ENCODE results near the gene SIPA1.

The SIPA1 gene

GRCh38 chr11:65607614-65608426, 30.1 kb upstream of the SIPA1 start:
- no peak for DNase-seq

- DNase-seq, result no peak
Measured at GRCh38 chr11:65609229-65609628, 28.7 kb upstream of the SIPA1 start.

GRCh38 chr11:65609665-65610064, 28.2 kb upstream of the SIPA1 start:
- no peak for DNase-seq

GRCh38 chr11:65610404-65610803, 27.5 kb upstream of the SIPA1 start:
- no peak for DNase-seq

- no peak for DNase-seq
Measured at GRCh38 chr11:65611028-65611757, 26.7 kb upstream of the SIPA1 start.

GRCh38 chr11:65611758-65612603, 25.9 kb upstream of the SIPA1 start:
- no peak for DNase-seq

- no peak for DNase-seq
Measured at GRCh38 chr11:65612691-65613090, 25.2 kb upstream of the SIPA1 start.

- DNase-seq, result peak in 1 of 2 experiments; percentile 22
Measured at GRCh38 chr11:65613091-65613928, 24.6 kb upstream of the SIPA1 start.

GRCh38 chr11:65615229-65615949, 22.5 kb upstream of the SIPA1 start, which contains the start of gene PCNX3:
TSS of gene PCNX3 (plus strand) at chr11:65615776. CDS start at chr11:65616312, 536 bp downstream.
- DNase-seq, result peak; percentile 98 to 99

- DNase-seq, result no peak
Measured at GRCh38 chr11:65615950-65616574, 21.8 kb upstream of the SIPA1 start.

GRCh38 chr11:65616575-65617001, 21.3 kb upstream of the SIPA1 start:
- DNase-seq, result no peak

- no peak for DNase-seq
Measured at GRCh38 chr11:65617136-65617850, 20.6 kb upstream of the SIPA1 start.

GRCh38 chr11:65617990-65618751, 19.7 kb upstream of the SIPA1 start:
- DNase-seq, result no peak

- DNase-seq, result no peak
Measured at GRCh38 chr11:65618763-65619162, 19.1 kb upstream of the SIPA1 start.

- no peak for DNase-seq
Measured at GRCh38 chr11:65619281-65619928, 18.5 kb upstream of the SIPA1 start.

GRCh38 chr11:65620666-65621065, 17.2 kb upstream of the SIPA1 start:
- no peak for DNase-seq

GRCh38 chr11:65621460-65621859, 16.4 kb upstream of the SIPA1 start:
- DNase-seq, result no peak

GRCh38 chr11:65622011-65622410, 15.9 kb upstream of the SIPA1 start:
- no peak for DNase-seq

- no peak for DNase-seq
Measured at GRCh38 chr11:65623177-65623576, 14.7 kb upstream of the SIPA1 start.

Data from cerebellar nuclear complex (tissue), 1 donor.